DMS153 (cell line): ENCODE measurements around the gene CYTH2.
A peak's percentile ranks its signal among the peaks of the same experiment; 100 is the strongest.

Experiments used
- DNase-seq: peaks from one replicate; lab custom pipeline; 2025; lab: John Stamatoyannopoulos, UW

The CYTH2 gene, protein sequence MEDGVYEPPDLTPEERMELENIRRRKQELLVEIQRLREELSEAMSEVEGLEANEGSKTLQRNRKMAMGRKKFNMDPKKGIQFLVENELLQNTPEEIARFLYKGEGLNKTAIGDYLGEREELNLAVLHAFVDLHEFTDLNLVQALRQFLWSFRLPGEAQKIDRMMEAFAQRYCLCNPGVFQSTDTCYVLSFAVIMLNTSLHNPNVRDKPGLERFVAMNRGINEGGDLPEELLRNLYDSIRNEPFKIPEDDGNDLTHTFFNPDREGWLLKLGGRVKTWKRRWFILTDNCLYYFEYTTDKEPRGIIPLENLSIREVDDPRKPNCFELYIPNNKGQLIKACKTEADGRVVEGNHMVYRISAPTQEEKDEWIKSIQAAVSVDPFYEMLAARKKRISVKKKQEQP

DNA sequence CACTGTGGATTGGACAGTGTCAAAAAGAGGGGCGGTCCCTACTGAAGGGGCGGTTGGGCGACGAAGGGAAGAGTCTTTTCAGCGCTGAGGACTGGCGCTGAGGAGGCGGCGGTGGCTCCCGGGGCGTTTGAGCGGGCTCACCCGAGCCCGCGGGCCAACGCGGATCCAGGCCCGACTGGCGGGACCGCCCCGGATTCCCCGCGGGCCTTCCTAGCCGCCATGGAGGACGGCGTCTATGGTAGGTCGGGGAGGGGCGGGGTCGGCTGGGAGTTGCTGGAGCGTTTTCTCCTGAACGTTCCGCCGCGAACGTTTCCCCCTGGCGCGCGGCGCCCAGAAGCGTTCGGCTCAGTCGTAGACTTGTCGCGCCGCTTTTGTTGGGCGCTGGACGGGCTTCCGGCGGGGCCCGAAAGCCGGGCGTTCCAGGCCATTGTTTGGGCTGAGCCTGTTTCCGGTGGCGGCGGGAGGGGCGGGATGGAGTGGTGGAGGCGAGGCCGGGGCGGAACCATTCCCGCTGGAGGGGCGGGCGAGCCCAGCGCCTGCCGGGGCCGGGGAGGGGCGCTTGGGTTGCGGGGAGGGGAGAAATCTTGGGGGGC lies at the start of gene CYTH2:
TSS of gene CYTH2 (plus strand) at position 81 of the 593 bp plus-strand sequence. CDS start at position 220, 139 bp downstream.
- peak; percentile 34 for DNase-seq

DNA sequence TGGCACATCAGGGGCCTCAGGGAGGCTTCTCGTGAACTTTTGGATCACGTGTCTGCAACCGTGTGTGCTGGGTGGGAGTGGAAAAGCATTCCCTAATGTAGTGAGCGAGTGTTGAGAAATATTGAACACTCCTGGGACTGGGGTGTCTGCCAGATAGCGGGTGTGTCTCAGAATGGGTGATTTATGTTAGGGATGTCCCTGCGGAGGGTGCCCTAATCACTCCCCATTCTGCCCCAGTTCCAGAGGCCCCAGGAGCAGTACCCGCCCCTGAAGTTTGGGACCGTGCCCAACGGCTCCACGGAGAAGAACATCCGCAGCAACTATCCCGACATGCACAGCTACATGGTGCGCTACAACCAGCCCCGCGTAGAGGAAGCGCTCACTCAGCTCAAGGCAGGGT lies 47.6 kb upstream of the CYTH2 start:
- DNase-seq = no peak

DNA sequence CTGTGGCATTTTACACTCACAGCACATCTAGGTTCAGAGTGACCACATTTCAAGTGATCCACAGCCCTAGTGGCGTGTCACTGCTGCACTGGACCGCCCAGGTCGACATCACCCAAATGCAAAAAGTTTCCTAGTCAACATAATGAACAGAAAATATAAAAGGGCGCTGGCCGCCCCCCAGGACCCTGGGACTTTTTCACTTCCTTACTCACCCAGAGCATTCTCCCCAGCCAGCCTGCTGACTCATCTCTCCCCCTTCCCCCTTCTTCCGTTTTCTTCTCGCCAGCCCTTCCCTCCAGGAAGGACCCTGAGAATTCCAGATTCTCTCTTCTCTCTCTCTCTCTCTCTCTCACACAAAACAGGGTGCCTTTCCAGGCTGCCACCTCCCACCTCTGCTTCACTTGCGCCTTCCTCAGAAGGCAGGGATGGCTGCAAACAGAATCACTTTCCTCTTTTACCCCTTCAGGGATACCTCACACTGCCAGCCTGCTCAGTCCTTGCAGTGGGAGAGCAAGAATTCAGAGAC lies 44.4 kb upstream of the CYTH2 start:
- DNase-seq = no peak

DNA sequence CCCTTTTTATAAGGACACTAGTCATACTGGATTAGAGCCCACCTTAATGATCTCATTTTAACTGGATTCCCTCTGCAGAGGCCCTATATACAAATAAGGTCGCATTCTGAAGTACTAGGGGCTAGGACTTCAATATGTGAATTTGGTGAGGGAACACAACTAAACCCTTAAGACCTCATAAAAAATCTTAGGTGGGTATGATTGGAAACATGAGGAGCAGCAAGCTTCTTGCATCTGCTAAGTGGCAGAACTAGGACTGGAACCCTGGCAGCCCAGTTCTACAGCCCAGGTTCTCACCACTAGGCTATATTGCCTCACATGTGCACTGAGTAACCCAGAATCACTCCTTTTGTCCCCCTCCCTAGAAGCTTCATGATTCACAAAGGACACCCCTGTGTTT lies 40.5 kb upstream of the CYTH2 start:
- no peak for DNase-seq

DNA sequence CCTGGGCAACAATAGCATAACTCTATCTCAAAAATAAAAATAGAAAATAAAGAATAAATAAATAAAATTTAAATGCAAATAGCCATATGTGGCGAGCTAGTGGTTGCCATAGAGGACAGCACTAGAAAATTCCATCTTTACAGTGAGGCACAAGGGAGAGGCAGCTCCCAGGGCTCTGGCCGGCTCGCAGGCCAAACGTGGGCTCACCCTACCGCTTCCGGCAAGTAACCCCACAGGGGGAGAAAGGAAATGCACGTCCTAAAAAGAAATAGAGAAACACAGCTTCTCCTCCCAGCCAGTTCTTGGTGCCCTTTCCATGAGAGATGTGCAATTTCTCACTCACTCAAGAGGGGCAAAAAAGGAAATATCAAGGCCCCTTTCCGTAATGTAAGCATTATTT lies 35.8 kb upstream of the CYTH2 start:
- DNase-seq = no peak

DNA sequence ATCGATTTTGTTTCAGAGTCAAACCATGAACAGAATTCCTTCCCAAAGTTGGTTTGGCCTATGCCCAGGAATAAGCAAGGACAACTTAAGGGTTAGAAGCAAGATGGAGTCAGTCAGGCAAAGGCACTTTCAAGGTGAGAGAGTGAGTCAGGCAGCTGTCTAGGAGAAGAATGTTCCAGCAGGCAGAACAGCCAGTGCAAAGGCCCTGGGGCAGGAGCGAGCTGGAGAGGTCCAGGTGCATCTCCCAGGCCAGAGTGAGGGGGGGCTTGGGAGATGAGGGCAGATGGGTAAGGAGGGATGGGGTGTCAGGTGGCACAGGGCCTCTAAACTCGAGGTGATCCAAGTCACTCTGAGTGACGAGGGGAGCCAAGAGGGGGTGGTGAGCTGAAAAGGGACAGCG lies 32.6 kb upstream of the CYTH2 start:
- DNase-seq = no peak

DNA sequence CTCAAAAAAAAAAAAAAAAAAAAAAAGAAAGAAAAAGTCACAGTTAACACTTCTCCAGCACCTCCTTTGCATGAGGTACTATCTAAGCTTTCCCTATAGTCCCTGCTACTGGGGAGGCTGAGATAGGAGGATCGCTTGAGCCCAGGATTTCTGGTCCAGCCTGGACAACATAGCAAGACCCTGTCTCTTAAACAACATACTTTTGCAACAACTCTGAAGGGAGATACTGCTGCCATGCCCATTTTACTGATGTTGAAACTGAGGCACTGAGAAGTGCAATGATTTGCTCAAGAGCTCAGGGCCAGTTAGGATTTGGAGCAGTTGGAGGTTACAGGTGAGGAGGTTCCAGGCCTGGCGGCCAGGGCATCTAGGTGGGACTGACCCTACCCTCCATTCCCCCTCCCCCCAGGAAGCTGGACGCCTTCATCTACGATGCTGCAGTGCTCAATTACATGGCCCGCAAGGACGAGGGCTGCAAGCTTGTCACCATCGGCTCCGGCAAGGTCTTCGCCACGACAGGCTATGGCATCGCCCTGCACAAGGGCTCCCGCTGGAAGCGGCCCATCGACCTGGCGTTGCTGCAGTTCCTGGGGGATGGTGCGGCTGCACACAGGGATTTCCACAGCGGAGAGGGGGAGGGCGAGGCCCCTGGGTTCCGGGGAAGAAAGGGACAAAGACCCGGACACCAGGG lies 27.7 kb upstream of the CYTH2 start:
- no peak for DNase-seq

DNA sequence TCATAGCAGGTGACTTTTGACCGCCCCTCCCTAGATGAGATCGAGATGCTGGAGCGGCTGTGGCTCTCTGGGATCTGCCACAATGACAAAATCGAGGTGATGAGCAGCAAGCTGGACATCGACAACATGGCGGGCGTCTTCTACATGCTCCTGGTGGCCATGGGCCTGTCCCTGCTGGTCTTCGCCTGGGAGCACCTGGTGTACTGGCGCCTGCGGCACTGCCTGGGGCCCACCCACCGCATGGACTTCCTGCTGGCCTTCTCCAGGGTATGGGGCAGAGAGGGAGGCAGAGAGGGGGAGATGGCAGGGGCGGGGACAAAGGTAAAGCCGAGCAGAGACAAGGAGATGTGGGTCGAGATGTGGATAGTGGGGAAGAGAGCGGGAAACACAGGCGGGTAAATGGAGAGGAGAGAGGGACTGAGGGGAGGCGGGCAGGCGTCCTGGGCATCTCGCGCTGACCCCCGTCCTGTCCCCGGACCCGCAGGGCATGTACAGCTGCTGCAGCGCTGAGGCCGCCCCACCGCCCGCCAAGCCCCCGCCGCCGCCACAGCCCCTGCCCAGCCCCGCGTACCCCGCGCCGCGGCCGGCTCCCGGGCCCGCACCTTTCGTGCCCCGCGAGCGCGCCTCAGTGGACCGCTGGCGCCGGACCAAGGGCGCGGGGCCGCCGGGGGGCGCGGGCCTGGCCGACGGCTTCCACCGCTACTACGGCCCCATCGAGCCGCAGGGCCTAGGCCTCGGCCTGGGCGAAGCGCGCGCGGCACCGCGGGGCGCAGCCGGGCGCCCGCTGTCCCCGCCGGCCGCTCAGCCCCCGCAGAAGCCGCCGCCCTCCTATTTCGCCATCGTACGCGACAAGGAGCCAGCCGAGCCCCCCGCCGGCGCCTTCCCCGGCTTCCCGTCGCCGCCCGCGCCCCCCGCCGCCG lies 26.8 kb upstream of the CYTH2 start:
- no peak for DNase-seq

DNA sequence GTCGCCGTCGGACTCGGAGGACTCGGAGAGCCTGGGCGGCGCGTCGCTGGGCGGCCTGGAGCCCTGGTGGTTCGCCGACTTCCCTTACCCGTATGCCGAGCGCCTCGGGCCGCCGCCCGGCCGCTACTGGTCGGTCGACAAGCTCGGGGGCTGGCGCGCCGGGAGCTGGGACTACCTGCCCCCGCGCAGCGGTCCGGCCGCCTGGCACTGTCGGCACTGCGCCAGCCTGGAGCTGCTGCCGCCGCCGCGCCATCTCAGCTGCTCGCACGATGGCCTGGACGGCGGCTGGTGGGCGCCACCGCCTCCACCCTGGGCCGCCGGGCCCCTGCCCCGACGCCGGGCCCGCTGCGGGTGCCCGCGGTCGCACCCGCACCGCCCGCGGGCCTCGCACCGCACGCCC lies 25.9 kb upstream of the CYTH2 start:
- DNase-seq = no peak

DNA sequence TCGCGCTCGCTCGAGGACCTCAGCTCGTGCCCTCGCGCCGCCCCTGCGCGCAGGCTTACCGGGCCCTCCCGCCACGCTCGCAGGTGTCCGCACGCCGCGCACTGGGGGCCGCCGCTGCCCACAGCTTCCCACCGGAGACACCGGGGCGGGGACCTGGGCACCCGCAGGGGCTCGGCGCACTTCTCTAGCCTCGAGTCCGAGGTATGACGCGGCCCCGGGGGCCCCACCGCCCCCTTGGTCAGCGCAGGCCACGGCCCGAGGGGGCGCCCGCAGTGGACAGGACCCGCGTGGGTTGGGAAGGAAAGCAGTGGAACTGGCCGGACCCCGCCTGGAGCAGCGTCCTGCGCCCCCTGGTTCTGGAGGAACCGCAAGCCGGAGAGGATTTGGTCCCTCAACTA lies 25.4 kb upstream of the CYTH2 start:
- DNase-seq = no peak

DNA sequence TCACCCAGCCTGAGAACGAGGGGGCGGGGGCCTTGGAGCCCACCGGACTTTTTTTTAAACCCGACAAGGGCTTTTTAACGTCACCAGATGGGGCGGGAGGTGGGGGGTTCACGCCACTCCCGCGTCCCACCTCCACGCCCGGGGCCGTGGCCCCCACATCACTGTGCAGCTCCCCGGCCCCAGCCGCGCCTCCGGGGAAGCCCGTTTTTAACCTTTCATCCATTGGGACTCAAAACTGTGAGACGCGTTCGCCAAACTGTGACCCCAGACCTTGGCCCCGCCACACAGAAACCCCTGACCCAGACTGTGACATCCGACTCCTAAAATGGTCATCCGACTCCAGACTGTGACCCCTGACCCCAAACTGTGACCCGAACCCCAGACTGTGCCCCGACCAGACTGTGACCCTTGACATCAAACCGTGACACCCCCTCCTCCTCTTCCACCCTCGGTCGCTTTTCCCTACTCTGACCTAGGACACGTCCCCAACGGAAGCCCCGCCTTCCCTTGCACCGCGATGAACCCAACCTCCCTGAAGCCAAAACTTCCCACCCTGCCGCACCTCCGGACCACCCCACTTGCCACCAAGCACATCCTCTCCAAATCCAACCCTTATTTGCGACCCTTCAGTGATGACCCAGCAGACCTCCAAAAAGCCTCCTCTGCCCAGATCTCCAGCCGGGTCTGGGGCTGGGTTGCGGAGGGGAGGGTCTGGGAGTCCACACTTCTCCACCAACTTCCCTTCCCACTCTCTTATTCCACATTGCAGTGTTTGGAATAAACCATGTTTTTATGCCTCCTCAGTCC lies 24.8 kb upstream of the CYTH2 start:
- DNase-seq = no peak

DNA sequence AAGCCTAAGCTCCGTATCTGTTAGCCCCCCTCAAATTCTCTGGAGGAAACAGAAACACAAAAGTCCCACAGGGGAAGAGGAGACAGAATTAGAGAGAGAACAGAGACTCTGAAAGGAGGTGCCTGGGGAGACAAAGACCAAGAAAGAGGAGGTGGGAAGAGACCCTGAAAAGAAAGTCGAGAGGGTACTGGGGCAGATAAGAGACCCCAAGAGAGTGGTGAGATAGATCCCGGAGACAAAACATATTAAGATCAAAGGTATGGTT lies 24.3 kb upstream of the CYTH2 start:
- no peak for DNase-seq

DNA sequence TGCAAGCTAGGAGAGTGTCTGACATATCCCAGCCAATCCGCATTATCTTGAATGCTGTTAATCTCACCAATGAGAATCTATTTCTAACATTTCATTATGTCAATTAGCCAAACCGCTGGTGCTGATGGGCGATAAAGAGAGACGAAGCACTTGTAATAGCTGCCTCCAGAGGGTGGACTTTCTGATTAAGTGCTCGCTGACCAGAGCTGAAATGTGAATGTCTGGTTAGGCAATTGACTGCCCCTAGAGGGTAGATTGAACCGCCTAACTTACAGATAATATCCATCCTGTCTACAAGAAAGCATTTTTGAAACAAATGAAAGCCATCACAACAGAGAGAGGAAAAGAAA lies 23.9 kb upstream of the CYTH2 start:
- peak; percentile 86 for DNase-seq

DNA sequence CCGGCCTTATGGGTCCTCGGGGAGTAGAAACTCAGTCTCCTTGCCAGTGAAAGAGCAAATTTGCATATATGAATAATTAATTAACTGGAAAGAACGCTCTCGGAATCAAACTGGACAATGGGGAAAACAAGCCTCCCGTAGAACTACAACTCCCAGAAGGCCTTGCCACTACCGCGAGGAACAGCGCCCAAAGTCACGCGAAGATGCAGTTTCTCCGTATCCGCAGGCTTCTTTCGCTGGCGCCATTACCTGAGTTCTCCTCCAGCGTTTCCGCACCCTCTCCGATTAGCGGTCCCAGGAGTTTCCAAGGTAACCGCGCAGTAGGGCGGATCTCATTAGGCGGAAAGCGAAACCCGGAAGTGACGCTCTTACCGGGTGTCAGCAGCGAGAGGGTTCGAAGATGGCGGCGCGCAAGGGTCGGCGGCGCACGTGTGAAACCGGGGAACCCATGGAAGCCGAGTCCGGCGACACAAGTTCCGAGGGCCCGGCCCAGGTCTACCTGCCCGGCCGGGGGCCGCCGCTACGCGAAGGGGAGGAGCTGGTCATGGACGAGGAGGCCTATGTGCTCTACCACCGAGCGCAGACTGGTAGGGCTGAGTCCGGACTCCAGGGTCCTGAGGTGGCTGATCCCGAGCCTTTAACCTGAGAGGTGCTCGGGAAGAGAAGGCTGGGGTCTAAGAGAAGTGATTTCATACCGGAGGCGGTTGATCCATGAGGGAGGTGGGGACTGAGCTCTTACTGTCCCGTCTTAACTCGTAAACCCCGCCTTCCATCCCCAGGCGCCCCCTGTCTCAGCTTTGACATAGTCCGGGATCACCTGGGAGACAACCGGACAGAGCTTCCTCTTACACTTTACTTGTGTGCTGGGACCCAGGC lies 23.3 kb upstream of the CYTH2 start, which contains the start of gene GRWD1:
TSS of gene GRWD1 (plus strand) at position 378 of the 876 bp plus-strand sequence. CDS start at position 401, 23 bp downstream.
- peak; percentile 96 for DNase-seq

DNA sequence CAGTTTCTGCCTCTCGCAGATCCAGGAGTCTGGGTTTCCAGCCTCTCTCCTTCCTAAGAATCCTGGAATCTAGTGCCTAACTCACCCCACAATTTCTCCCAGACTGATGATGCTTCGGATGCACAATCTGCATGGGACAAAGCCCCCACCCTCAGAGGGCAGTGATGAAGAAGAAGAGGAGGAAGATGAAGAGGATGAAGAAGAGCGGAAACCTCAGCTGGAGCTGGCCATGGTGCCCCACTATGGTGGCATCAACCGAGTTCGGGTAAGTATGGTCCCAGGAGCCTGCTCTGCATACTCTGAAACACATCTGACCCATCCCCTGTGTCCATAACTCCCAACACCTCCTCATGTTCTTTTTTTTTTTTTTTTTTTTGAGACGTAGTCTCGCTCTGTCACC lies 22.6 kb upstream of the CYTH2 start:
- DNase-seq = no peak

DNA sequence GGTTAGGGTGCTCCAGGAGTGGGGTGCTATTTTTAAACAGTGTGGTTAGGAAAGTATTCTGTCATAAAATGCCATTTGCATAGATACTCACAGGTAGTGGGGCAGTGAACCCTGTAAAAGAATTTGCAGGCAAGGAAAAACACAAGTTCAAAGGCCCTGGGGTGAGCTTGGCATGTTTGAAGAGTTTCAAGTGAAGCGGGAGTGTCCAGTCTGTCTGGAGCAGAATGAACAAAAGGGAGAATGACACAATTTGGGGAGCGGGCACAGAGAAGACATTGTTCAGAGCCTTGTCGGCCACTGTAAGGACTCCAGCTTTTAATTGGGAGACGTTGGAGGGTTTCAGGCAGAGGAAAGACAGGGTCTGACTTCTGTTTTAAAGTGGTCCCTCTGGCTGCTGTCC lies 20.6 kb upstream of the CYTH2 start:
- DNase-seq = no peak

DNA sequence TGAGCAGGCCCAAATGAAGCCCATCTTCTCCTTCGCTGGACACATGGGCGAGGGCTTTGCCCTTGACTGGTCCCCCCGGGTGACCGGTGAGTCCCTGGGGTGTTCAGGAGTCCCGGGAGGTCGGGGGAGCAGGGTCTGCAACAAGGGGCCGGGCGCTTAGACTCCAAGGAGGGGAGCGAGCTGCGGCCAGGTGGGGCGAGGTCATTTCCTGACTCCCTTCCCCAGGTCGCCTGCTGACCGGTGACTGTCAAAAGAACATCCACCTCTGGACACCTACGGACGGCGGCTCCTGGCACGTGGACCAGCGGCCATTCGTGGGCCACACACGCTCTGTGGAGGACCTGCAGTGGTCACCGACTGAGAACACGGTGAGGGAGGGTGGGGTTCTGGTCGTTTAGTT lies 18.7 kb upstream of the CYTH2 start:
- DNase-seq = no peak

DNA sequence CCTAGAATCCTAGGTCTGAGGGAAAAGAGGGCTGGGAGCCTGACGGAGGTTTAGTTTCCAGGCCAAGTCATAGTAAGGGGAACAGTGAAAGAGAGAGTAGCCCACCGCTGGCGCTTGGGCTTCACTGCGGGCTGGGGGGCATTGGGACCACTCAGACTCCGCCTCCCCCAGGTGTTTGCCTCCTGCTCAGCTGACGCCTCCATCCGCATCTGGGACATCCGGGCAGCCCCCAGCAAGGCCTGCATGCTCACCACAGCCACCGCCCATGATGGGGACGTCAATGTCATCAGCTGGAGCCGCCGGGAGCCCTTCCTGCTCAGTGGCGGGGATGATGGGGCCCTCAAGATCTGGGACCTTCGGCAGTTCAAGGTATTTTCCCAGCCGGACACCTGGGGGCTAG lies 18.3 kb upstream of the CYTH2 start:
- DNase-seq = no peak

DNA sequence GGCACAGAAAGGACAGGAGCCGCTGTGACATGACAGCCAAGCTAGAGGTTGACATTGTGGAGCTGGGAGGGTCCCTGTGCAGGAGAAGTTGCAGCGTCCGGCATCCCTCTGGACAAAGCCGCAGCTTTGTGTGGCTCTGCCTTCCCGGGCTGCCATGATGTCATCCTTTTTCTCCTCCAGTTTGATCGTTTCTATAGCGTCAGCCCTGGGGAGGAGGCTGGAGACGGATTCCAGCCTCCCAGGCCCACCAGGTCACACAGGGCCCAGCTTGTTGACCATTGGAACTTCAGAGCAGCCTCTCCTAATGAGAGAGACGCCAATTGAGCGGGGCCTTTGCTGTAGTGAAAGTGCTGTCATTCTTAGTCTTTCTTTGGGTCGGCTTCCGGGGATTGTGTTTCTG lies 17.5 kb upstream of the CYTH2 start:
- DNase-seq = no peak
